Testis (tissue), 3 donors: ENCODE measurements around the gene AOAH. TPM values are rescaled to one million over a fixed set of nuclear protein-coding genes. Genes with fewer than 3 reads are reported as not detected.

Source experiments
- DNase-seq: peaks from one replicate; pipeline ENCODE4 v3.0.0-alpha.2; 2019
- H3K27ac ChIP-seq, 2 donors: fragments of 200-600 bp; sonication (generic); one replicate each; pipeline ENCODE4 v1.5.1; 2019
- H3K27me3 ChIP-seq: fragments of 200-600 bp; sonication (generic); one replicate; pipeline ENCODE4 v1.5.1; 2019
- H3K36me3 ChIP-seq: fragments of 200-600 bp; sonication (generic); one replicate; pipeline ENCODE4 v1.5.1; 2017; ENCODE audit warnings: low read depth; ENCODE audit errors: missing control alignments
- H3K4me1 ChIP-seq: fragments of 200-600 bp; sonication (generic); one replicate; pipeline ENCODE4 v1.5.1; 2019
- H3K4me3 ChIP-seq, 2 donors: fragments of 200-600 bp; sonication (generic); one replicate each; pipeline ENCODE4 v1.5.1; 2017 to 2019
- H3K9me3 ChIP-seq: fragments of 200-600 bp; sonication (generic); one replicate; pipeline ENCODE4 v1.5.1; 2017
- CTCF ChIP-seq, 3 experiments: fragments of 450-650 bp in 2 of 3; fragments of 200-600 bp in 1 of 3; sonication (generic) in 1 of 3; IDR thresholded peaks; one replicate each; pipeline ENCODE4 v1.5.1; 2016 to 2019; ENCODE audit warnings: antibody characterized with exemption in 3 of 3, mild to moderate bottlenecking in 2 of 3, moderate library complexity in 1 of 3
- POLR2A ChIP-seq: fragments of 450-650 bp; IDR thresholded peaks from one replicate; pipeline ENCODE4 v1.6.1; 2017; ENCODE audit warnings: antibody characterized with exemption, mild to moderate bottlenecking, moderate library complexity
- WGBS, 2 donors: methylation state at CpG; one replicate each; pipeline ENCODE4 v1.1.5; 2018; 5-methylcytosine and 5-hydroxymethylcytosine counted together
- intact Hi-C: fragments of 100-400 bp; cut with DNase I; formaldehyde crosslinking; loops from one replicate; pipeline ENCODE4 v1.15.1; 2023; ENCODE audit warnings: low total_unique reads
- polyA plus RNA-seq: library from polyadenylated mRNA; stranded (reverse); fragments of 350-450 nt; fragmentation: Illumina TruSeq; extraction: RNeasy Lipid Tissue Mini Kit (QIAGEN cat#74804); gene quantifications from one replicate; pipeline ENCODE4 v1.2.3, GENCODE V29; 2014; ENCODE audit warnings: low read depth, low replicate concordance; ENCODE audit not compliant: insufficient read depth
- total RNA-seq, 2 donors: library from RNA; depleted of rRNA; stranded (reverse); fragments of >200 nt; gene quantifications; one replicate each; pipeline ENCODE4 v1.2.3, GENCODE V29; 2016

AOAH gene
- total and polyA plus RNA-seq, 3 donors from 2014 or later, result 1.7 to 4.6 (median 3.8) TPM

- no peak for DNase-seq
- WGBS, 2 donors, result 90 to 93% methylated on average over 5 of the region's 5 CpGs
- Histone ChIP-seq H3K9me3 (no peaks in the 10 kb centered on the region), H3K27ac (no peak overlapping the region), H3K27me3 (no peaks in the 10 kb centered on the region), H3K4me3 (no peak overlapping the region), H3K4me1 (no peaks in the 10 kb centered on the region), H3K36me3 (no peaks in the 10 kb centered on the region)
- TF ChIP-seq CTCF (IDR thresholded peaks at IDR 0.05), result no peak
- TF ChIP-seq POLR2A, result no peak
- intact Hi-C loops, result no loop called here
Measured at GRCh38 chr7:36638140-36638539, 86.2 kb downstream of the AOAH start.

DNA sequence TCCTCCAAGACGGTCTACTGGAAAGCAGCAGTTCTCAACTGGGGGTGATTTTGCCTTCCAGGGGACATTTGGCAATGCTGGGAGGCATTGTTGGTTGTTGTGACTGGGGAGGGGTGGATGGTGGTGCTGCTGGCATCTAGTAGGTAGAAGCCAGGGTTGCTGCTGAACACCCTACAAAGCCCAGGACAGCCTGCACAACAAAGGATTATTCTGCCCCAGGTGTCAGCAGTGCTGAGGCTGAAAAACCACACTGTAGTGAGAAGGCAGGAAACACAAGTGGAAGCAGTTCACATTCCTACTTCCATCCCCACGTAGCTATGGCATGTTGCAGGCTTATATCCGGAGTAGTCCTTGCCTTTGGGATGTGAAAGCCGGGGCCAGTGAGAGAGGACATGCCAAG, 86.9 kb downstream of the AOAH start:
- Histone ChIP-seq H3K4me3 (no peak overlapping the region), H3K4me1 (no peaks in the 10 kb centered on the region), H3K27ac (no peak overlapping the region), H3K9me3 (no peaks in the 10 kb centered on the region), H3K36me3 (no peaks in the 10 kb centered on the region), H3K27me3 (no peaks in the 10 kb centered on the region)
- no peak for DNase-seq
- 75 to 86% methylated on average over 4 of the region's 4 CpGs for WGBS, 2 donors
- intact Hi-C loops, result no loop called here
- TF ChIP-seq POLR2A, result no peak
- no peak for TF ChIP-seq CTCF (IDR thresholded peaks at IDR 0.05)

DNA sequence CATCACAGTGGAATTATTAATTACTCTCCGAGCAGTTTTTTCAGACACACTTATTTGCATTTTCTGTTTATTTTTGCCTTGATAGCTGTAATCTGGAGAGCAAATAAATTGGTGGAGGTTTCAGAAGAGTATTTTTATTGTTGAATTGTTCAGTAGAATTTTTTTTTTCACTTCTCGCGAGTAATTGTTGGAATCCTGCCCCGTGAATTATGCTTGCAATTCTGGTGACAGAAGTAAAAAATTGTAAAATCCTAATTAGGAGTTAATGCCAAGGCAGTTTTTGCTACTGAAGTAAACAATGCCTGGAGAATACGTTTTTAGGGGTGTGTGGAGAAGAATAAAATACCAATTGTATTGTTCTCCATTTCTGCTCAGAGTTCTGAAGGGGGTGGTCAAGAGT, 88.2 kb downstream of the AOAH start:
- Histone ChIP-seq H3K36me3 (no peaks in the 10 kb centered on the region), H3K9me3 (no peaks in the 10 kb centered on the region), H3K27ac (no peak overlapping the region), H3K4me3 (no peak overlapping the region), H3K4me1 (no peaks in the 10 kb centered on the region), H3K27me3 (no peaks in the 10 kb centered on the region)
- TF ChIP-seq POLR2A (no peak), CTCF (IDR thresholded peaks at IDR 0.05) (no peak)
- no peak for DNase-seq
- WGBS, 2 donors, result 84 to 88% methylated on average over 5 of the region's 5 CpGs
- intact Hi-C loops, result no loop called here

DNA sequence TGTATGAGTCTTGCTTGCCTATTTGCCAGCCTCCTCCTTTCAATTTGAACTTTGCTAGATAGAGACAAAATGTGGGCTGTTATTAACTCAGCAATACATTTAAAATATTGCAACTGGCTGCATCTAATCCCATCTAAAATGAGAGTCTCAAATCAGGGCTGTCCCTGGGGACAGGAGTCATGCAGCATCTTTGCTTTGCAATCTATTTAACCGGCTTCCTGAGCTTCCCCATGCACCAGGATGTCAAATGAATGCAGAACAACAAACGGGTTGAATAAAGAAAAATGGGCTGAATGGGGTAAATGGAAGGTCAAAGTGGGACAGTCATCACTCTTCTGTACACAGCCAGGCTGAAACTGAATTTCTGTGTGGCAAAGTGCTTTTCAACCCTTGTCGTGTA, 89.2 kb downstream of the AOAH start:
- intact Hi-C loops, result no loop called here
- H3K4me1 ChIP-seq, result no peaks in the 10 kb centered on the region
- no peak for TF ChIP-seq CTCF (IDR thresholded peaks at IDR 0.05)
- no peak for TF ChIP-seq POLR2A
- no peak overlapping the region for H3K4me3 ChIP-seq
- DNase-seq, result no peak
- 83 to 86% methylated on average over 3 of the region's 3 CpGs for WGBS, 2 donors
- no peak overlapping the region for H3K27ac ChIP-seq
- H3K27me3 ChIP-seq, result no peaks in the 10 kb centered on the region
- no peaks in the 10 kb centered on the region for H3K36me3 ChIP-seq
- no peaks in the 10 kb centered on the region for H3K9me3 ChIP-seq

GRCh38 chr7:36633377-36633776, 90.9 kb downstream of the AOAH start:
- no peaks in the 10 kb centered on the region for H3K36me3 ChIP-seq
- WGBS, 2 donors, result 89 to 93% methylated on average over 9 of the region's 9 CpGs

More at GRCh38 chr7:36633377-36633776, 90.9 kb downstream of the AOAH start:
- no peaks in the 10 kb centered on the region for H3K4me1 ChIP-seq
- no peaks in the 10 kb centered on the region for H3K9me3 ChIP-seq
- TF ChIP-seq CTCF (IDR thresholded peaks at IDR 0.05) (no peak), POLR2A (no peak)
- intact Hi-C loops, result no loop called here
- DNase-seq, result no peak
- H3K4me3 ChIP-seq, result no peak overlapping the region
- H3K27me3 ChIP-seq, result no peaks in the 10 kb centered on the region
- H3K27ac ChIP-seq, result no peak overlapping the region
